Nucleus accumbens (tissue), 56 donors: ENCODE data around the gene RANBP10.
"Not testable (repeated sequence)": the region's sequence is repeated elsewhere in the genome, so short reads cannot be mapped to it uniquely, and the experiment has no call there.

Source experiments
- DNase-seq, 56 donors: peaks; one replicate each; lab custom pipeline; 2025; lab: John Stamatoyannopoulos, UW

The RANBP10 gene

GRCh38 chr16:67781565-67781921 lies 24.8 kb downstream of the RANBP10 start:
- no peak for DNase-seq

- DNase-seq, result no peak
Measured at GRCh38 chr16:67780847-67781564, 25.4 kb downstream of the RANBP10 start.

DNA sequence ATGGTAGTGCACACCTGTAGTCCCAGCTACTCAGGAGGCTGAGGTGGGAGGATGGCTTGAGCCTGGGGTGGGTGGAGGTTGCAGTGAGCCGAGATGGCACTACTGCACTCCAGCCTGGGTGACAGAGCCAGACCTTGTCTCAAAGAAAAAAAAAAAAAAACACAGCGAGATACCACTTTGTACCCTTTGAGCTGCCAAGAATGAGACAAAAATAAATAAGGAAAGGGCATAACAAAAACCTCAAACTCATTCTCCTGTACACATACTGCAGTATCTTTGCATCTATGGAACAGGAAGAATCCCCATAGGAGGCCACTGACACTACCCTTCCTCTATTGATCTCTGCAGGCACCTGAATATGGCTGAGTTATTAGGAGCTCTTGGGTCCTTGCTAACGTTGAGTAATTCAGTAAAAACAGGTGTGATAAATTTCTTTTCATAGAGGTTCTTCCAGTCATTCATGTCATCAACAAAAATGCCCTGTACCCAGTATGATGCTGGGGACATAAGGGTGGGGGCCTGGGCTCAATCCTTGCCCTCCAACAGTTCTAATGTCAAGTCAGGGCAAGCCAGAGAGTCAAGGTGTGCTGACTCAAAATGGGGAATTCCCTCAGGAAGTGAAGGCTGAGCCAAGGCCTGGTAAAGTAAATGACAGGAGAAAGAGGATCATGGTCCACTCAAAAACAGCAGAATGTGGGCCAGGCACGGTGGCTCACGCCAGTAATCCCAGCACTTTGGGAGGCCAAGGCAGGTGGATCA lies 26.9 kb downstream of the RANBP10 start:
- no peak for DNase-seq

- no peak for DNase-seq
Measured at GRCh38 chr16:67775273-67775672, 31.1 kb downstream of the RANBP10 start.

DNA sequence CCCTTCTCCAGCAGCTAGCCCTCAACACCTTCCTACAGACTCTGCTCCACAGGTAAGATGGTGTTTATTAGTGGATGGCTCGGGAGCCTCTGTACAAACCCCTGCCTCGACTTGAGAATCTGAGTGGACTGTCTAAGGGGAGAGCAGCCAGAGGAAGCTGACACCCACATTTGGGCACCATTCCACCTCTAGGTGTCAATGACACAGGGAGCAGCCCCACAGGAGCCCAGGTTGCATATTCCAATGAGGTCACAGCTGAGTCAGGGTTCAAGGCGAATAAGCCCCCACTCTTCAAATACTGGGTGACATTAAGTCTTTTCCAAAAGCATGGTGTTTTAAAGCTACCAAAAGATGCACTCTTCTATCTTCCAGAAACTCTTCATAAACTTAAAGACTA lies 31.9 kb downstream of the RANBP10 start:
- DNase-seq, result no peak

DNA sequence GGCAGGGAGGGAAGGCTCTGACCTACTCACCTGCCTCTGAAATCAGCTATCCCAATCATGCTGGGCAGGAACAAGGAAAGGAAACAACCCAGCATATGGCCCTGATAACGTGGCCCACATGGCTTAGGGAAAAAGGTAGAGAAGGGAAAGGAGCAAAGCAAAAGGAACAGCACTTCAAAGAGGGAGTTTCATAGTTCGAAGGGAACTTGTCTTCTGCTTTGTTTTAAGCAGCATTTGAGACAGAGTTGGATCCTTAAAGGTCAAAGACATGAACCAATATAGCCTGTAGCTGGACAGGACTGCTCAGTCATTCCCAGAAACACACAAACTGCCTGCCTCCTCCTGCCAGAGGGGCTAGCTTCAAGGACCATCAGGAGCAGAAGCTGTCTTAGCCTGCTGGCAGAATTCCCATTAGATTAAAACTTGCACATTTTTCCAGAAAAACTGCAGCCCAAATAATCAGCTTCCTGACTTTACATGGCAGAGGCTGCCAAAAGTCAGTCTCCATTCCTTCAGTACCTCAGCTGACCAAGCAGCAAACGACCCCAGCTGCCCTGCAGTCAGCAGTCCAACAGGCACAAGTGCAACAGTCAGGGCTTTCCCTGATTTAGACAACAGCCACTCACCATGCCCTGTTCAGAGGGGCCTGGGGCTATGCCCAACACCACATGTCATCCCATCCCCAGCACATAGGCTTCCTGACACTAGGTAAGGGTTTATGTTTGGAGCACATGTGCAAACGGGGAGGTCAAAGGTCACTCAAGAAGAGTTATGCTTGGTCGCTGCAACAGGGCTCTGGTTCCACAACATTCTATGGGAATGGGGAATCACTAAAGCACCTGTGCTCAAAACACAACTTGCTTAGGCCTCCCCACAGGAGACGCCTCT lies 32.5 kb downstream of the RANBP10 start:
- no peak for DNase-seq

DNA sequence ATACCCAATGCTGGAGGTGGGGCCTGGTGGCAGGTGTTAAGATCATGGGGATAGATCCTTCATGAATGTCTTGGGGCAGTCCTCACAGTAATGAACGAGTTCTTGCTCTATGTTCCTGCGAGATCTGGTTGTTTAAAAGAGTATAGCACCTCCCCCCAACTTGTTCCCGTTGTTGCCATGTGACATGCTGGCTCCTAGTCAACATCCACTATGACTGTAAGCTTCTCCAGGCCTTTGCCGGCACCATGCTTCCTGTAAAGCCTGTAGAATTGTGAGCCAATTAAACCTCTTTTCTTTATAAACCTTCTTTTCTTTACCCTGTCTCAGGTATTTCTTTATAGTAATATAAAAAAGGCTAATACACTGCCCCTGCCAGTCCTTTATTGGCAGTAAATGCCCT lies 33.3 kb downstream of the RANBP10 start:
- peak in 3 of 56 donors; percentile 4 to 5 (median 4) for DNase-seq

GRCh38 chr16:67770346-67770991 lies 35.9 kb downstream of the RANBP10 start:
- no peak for DNase-seq

DNA sequence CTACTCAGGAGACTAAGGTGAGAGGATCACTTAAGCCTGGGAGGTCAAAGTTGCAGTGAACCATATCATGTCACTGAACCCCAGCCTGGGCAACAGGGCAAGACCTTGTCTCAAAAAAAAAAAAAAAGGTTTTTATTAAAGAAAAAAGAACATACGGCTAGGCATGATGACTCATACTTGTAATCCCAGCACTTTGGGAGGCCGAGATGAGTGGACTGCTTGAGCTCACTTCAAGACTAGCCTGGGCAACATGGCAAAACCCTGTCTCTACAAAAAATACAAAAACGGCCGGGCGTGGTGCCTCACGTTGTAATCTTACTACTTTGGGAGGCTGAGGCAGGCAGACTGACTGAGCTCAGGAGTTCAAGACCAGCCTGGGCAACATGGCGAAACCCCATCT lies 38.4 kb downstream of the RANBP10 start:
- no peak for DNase-seq

DNA sequence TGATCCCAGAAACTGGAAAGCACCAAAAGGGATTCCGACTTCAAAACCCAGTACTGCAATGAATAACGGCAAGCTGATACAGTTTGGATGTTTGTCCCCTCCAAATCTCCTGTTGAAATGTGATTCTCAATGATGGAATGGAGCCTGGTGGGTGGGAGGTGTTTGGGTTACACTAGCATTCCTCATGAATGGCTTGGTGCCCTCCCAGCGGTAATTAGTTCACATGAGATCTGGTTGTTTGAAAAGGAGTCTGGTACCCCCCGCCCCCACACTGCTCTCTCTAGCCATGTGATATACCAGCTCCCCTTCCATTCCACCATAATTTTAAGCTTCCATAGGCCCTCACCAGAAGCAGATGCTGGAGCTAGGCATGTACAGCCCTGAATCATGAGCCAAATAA lies 40.1 kb downstream of the RANBP10 start:
- no peak for DNase-seq

GRCh38 chr16:67764158-67764667 lies 42.1 kb downstream of the RANBP10 start:
- no peak for DNase-seq

DNA sequence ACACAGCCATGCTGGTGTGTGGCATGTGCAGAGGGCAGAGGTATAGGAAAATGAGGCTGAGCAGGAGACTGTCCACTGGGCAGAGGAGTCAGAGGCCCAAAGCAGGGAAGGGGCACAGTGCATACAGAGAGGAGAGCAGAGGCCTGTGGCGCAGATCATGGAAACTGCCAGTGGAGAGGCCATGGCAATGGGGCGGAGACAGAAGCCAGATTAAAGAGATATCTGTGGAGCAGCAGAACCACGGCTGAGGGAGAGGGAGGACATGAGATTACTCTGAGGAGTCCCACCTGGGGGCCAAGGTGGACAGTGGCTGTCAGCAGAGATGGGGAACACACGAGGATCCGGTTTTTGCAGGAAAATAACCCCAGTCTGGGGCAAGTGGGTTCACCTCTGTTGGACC lies 43.3 kb downstream of the RANBP10 start:
- DNase-seq, result no peak

GRCh38 chr16:67762385-67762784 lies 44.0 kb downstream of the RANBP10 start:
- no peak for DNase-seq

DNA sequence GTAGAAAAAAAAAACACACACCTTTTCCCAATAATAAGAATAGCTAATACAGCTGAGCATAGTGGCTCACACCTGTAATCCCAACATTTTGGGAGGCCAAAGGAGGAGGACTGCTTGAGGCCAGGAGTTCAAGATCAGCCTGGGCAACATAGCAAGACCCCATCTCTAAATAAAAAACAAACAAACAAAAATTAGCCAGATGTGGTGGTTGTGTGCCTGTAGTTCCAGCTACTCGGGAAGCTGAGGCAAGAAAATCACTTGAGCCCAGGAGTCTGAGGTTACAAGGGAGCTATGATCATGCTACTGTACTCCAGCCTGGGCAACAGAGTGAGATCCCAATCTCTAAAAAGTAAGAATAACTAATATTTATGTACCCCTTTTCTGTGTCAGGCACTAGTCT lies 44.4 kb downstream of the RANBP10 start:
- no peak for DNase-seq

DNA sequence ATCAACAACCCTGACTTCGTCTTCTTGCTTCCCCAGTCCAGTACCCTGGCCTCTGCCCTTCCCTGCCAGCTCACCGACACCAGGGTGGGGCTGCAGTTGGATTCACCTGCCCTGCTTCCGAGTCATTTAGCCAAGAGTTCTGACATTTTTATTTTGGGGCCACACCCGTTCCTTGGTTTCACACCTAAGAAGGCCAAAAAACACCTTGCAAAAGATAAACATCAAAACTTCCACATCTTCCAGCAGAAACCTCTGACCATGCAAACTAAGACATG lies 45.5 kb downstream of the RANBP10 start:
- no peak for DNase-seq

- DNase-seq, result no peak
Measured at GRCh38 chr16:67760206-67760955, 46.0 kb downstream of the RANBP10 start.

DNA sequence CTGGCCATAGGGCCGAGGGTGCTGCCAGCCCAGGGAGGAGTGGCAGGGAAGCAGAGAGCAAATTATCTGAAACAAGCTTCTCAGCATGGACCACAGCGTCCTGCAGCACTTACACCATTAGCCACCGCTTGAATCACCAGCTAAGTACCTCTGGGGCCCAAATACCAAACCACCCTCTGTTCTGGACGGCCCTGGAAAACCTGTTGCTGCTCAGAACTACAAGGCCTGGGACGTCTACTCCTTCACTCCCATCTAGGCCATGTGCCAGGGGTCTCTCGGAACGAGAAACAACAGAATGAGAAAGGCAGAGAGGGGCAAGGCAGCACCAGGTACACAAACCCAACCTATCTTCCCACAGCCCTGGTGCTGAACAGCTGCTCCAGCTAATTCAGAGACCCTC lies 47.4 kb downstream of the RANBP10 start:
- DNase-seq, result no peak

DNA sequence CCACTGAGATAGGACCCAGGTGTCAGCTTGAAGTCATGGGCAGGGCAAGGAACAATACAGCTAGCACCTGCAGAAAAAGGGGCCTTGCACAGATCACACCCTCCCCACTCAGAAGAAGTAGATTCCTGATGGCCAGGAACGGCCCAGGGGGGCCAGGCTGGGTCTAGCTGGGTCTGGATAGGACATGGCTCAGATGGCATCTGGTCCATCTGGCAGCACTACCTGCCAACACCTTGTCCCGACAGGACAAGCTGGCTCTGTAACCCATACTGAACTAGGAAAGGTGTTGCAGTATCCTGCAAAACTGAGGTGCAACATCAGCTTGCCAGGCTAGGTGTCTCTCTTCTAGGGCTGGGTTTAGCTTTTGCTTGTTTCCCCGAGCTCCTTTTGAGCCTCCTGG lies 48.4 kb downstream of the RANBP10 start:
- no peak for DNase-seq

DNA sequence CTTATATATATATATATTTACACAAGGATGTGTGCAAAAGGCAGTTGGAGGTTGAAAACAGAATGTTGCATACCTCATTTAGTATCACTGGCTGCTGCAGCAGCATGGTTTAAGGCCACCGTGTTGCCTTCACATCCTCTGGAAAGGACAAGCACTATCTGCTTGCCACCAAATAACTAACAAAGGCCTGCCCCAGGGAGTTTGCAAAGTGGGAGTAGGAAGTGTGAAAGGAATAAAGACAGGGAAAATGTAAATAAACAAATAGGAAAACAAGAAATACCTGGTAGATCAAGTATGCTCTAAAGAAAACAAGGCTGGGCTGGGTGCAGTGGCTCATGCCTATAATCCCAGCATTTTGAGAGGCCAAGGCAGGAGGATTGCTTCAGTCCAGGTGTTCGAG lies 53.7 kb downstream of the RANBP10 start:
- DNase-seq, result no peak

GRCh38 chr16:67751331-67751730 lies 55.0 kb downstream of the RANBP10 start:
- not testable (repeated sequence) for DNase-seq
